NCI-H460 (cell line): ENCODE results near the gene PHACTR1. TPM values are rescaled to one million over a fixed set of nuclear protein-coding genes. Genes with fewer than 3 reads are reported as not detected.

Experiments used
- DNase-seq: peaks from one replicate; pipeline ENCODE4 v3.0.0-alpha.2; 2016; ENCODE audit warnings: low read depth; ENCODE audit errors: extremely low read depth
- total RNA-seq: library from RNA; depleted of rRNA; stranded (reverse); fragments of >200 nt; shearing (Covaris generic); gene quantifications from 2 replicates; pipeline ENCODE4 v1.2.3, GENCODE V29; 2014

The PHACTR1 gene
- total RNA-seq, 1 experiment from 2014 or later, result not detected

DNA sequence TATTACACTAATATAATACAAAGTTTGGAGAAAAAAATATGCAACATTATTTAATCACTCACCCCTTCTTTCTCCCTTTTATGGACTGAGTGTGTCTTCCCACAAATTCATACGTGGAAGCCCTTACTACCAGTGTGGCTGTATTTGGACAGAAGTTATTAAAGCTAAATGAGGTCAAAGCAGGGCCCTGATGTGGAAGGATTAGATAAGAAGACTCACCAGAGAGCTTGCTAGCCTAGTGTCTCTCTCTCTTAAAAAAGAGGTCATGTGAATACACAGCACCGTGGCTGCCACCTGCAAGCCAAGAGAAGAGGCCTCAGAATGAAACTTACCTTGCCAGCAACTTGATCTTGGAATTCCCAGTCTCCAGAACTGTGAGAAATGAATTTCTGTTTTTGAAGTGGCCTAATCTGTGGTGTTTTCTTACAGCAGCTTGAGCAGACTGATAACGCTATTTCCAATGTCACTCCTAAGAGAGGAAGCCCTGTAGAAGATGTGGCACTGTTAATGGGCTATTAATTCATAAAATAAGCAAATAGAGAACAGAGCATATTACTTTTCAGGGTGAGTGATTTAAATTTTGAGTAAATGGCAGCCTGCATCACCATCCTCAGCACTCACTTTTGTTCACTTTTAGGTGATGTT lies 378.3 kb downstream of the PHACTR1 start:
- DNase-seq, result no peak

DNA sequence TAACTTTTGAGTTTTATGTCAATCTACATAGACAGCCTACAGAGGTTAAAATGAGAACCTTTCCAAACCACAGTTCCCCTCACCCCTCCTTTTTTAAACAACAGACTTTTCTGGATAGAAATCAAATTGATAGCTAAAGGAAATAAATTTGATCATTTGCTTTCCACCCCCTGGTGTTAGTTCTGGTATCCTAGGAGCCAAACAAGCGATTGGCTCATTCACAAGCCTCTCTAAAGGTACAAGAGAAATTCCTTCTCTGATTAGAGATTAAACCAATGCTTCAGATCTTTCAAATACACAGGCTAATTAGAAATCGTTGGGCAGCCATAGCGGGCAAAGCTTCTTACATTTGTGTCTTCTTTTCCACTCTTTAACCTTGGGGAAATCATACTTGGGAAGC lies 379.5 kb downstream of the PHACTR1 start:
- DNase-seq, result no peak

DNA sequence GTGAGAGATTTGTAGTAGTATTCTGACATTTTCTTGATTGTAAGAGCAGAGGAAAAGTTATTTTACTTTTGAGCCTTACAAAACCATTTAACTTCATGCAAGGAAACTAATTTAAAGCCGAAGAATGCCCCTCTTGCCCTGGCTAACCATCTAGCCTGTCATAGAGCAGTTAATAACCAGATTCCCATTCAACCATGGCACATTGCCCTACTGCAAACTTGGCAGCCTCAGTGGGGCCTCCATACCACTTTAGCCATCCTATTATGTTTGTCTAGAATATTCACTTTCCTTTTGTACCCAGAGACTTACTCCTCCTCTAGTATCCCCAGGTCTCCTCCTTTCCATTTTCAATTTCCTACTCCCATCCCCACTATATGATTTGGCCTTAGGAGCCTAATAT lies 380.9 kb downstream of the PHACTR1 start:
- DNase-seq, result no peak

DNA sequence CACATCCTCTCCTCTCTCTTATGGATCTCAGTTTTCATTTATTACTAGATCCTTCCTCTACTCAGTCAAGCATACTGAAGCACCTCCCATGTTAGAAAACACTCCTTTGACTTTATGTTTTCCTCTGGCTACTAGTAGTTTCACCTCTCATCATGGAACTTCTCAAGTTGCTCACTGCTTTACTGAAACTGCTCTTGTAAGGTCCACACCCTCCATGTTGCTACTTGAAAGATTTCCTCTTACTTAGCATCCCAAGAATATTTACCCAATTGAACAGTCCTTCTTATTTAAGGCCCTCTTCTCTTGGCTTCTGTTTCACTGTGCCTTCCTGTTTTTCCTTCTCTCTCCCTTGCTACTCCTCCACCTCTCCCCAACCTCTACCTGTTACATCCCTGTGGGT lies 381.4 kb downstream of the PHACTR1 start:
- DNase-seq, result no peak

DNA sequence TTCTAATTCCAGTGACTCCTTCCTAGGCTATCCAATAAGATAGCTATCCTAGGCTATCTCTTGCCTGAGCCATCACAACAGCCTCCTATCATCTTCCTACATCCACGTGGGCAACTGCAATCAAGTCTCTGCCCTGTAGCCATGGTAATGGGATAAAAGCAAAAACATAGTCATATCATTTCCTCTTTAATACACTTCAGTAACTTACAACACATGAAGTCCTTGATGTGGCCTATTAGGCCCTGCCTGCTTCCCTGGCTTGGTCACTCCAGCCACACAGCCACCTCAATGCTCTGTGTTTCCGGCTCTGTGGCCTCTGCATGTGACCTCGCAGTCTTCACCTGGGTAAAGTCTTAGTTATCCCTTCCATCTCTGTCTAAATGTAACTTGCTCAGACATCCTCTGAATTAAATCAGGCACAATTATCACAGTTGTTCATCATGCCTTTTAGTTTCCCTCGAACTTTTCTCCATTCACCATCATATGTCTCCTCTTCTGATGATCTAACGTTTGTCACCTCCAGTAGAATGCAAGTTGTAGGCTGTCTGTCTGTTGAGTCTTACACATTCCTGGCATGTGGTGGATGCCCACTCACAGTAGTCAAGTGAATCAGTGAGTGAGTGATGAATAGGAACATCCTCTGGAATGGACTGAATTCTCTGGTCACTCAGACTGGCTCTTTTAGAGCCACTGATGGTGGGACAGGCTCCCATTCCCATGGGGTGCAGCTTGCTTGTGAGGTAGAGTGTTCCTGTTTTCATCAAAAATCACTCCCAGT lies 382.4 kb downstream of the PHACTR1 start:
- no peak for DNase-seq

DNA sequence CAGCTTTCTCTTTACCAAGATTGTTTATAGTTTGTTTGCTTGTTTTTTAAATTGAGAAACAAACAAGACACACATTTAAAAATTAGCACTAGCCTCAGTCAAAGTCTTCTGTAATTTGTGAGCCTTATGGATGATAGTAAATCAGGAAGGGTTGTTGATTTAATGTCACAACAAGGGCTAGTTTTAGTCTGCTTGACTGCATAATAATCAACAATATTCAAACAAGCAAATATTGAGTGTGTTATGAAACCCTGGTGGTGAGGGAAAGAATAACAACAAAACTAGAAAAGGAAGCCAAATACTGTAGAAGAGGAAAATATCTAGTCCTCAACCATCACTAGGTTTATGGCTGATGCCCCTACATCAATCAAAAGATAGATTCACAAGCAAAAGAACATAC lies 383.2 kb downstream of the PHACTR1 start:
- no peak for DNase-seq

DNA sequence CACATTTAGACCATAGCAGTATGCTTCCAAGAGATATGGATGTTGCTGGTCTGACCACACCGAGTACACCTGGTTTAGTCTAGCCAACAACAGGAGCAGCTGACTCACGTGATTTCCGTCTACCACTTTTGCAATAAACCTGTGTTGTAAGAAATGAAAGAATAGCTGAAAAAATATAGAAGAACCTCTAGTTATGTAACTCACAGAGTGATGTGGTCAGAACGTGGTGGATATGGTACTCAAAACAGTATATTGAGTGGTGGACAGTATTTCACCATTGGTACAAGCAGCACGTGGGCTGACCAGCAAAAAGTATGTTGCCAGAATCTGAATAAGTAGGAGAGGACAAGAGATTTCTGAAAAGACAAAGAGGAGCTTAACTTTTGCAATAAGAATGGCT lies 384.8 kb downstream of the PHACTR1 start:
- no peak for DNase-seq

DNA sequence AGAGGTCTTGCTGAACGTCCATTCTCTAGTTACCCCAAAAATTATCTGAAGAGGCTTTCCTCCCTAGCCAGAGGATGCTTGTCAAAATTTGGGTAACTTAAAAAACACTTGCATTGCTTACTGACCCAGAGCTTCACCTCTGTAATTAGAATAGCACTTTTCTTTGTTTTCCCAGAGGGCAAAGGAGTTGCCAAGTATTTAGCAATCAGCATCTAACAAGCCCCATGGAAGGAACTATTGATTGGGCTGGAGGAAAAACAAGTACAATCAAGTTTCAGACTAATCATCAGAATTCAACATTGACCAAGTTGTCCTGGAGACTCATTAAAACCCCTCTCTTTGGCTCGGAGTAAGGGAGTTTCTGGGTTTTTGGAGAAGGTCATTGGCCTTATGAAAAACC lies 385.4 kb downstream of the PHACTR1 start:
- no peak for DNase-seq

DNA sequence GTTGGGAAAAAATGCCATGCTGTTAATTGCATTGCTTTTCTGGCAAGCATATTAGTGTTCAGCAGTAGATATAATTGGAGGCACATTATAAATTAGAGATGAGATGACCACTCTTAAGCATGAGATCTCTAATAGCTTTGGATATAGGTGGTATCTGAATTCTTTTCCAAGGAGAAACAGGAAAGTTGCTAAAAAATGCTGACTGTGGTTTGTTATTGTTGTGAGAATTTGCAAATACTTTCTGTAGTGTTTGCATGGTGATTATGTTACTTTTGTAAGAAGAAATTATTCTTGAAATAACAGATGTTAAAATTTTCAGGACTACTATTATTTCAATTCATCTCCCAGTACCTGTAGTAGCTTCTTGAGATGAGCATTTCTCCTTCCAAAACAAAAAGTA lies 386.6 kb downstream of the PHACTR1 start:
- DNase-seq, result no peak

DNA sequence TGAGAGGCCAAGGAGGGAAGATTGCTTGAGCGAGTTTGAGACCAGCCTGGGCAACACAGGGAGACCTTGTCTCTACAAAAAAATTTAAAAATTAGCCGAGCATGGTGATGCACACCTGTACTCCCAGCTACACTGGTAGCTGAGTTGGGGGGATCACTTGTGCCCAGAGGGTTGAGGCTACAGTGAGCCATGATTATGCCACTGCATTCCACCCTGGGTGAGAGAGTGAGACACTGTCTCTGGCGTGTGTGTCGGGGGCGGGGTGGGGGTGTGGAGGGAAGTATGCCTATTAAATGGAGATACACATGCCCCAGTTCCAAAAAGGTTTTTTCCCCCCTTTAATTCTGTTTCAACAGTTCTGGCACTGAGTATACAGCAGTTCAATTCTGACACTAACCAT lies 388.6 kb downstream of the PHACTR1 start:
- DNase-seq, result no peak

DNA sequence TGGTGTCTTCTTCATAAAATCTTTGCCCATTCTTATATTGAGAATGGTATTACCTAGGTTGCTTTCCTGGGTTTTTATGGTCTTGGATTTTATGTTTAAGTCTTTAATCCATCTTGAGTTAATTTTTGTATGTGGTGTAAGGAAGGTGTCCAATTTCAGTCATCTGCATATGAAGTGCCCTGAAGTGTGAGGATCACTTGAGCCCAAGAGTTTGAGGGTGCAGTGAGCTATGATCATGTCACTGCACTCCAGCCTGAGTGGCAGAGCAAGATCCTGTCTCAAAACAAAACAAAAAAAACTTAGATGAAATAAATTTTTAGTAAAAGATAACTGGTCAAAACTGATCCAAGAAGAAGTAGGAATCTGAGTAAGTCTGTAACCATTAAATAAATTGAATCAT lies 396.4 kb downstream of the PHACTR1 start:
- DNase-seq, result no peak

DNA sequence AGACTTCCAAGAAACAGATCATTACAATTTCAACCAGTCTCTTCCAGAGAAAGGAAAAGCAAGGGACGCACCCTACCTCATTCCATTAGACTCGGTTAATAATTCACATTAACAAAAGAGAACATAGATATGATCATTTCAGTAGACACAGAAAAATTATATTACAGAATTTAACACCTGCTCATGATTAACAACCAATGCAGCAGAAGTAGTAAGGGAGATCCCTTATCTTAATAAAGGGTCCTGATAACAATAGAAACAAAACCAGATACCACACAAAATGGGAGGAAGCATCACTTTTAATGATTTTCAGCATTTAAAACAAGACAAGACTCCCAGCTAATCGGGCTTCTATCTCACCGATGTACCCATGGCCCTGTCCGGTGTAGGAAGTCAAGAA lies 396.8 kb downstream of the PHACTR1 start:
- DNase-seq, result no peak

DNA sequence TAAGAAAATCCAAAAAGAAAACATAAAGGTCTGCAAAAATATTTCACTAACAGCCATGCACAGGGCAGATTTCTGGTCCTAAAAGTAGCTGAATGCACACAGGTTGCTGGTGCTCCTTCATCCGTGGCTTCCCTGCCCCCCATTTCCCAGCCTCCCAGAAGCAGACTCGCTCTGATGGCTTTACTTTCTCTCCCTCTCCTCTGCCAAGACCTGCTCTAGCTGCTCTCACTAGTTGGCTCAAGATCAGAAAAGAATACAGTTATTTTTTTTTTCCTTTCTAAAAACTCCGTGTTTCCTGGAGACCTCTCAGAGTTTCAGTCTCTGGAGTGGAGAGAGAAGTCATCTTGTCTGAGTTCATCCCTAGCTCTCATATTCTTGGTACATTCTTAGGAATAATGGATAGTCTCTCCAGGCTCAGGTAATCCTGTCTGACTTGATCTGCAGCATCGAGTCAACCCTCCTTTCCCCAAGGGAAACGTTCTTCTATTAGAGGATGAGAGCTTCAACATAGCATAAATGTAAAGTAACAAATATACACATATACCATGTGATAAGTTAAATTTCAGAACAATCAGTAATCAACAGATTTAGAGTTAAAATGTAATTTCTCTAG lies 397.5 kb downstream of the PHACTR1 start:
- no peak for DNase-seq

DNA sequence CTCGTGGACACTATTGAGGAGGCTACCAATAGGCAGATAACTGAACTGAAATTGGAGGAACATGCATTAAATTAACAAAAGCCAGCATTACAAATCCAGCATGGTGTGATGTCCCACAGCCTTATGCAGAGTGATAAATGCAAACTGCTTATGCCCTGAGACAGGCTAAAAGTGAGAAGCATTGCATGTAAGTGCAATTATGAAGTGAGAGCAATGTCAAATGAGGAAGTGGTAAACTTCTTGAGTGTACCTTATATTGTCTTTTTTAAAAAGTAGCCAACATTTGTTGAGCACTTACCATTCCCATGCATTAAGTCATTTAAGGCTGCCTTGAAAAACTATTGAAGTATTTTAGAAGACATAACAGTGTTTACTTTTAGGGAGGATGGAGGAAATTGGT lies 399.6 kb downstream of the PHACTR1 start:
- DNase-seq, result no peak

DNA sequence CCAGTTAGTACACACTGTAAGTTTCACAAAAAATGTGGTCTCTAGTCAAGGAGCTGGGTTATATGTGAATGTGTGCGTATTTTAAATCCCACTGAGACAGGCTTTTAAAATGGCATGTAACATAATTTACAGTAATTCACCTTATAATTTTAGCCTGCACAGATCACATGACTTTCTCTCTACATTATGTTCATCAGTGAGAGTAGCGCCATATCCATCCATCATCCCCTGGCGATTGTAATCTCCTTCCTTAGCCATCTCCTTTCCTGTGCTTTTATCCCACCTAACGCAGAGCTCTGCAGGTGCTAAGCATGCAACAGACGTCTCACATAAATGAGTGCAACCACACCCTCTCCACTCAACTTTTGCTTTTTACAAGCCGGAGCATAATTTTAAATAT lies 401.0 kb downstream of the PHACTR1 start:
- DNase-seq, result no peak

DNA sequence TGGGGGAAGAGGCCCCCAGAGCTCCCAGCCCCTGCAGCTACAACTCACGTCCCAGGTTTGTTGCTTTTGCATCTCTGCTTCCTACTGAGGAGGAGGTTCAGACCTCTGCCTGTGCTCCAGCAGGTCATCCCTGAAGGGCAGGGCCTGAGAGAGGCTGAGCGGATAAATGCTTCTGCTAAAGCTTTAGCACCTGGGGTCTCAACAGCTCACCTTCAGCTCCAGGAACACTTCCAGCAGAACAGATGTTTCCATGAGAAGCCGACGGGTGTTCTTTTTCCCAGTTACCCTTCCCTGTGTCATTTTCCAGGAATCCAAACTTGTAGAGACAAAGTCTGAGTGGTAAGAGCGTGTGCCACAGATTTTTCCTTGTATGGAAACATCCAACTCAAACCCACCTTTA lies 403.0 kb downstream of the PHACTR1 start:
- DNase-seq, result no peak

DNA sequence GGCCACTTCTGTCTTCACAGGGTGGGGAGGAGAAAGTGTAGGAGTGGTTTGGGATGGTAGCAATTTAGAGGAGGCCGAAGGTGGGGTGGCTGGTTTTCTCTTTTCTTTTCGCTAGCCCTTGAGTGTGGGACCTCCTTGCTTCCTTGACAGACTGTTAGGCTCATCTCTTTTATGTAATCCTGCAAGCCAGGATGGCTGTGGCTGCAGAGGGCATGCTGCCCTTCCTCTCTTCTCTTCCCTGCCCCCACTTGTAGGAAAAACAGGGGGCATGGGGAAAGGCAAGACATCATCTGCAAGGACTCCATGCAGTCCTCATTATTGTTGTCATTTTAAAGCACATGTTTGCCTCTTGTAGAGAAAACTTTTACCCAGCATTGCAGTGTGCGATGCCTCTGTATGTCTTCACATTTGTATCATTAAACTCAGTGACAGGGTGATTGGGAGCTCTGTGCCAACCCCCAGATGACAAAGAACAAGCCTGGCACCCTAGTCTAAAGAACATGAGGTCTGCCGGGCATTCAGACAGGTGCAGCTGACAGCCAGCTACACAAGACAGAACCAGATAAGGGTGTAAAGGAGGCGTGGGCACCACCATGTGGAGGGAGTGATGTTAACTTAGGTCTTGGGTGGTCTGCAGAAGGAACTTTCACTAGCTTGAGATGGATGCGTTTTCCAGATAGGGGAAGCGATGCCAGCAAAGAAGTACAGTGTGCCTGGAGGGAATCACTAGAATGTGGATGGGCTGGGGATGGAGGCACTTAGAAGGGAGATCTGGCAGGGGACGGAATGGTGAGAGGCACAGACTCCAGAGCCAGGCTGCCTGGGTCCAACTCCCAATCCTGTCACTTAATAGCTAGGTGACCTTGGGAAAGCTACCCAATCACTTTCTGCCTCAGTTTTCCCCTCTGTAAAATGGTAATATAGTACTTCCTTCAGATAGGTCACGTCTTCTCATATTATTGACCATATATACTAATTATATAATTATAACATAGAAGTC lies 404.2 kb downstream of the PHACTR1 start:
- DNase-seq, result no peak

DNA sequence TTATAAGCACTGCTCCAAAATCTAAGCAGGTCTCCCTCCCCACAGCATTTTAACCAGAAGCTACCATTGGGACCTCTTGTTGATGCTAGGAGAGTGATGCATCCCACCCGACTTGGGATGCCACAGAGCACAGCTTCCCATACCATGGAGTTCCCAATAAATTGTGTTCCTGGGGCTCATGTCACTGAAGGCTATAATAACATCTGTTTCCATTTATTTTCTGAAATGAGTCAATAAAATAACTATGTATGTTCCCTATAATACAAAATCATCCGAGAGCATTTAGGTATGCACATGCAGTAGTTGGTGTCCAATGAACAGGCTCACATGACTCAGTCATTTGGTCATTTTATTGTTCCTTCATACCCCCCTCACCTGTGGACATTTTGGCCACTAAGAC lies 407.6 kb downstream of the PHACTR1 start:
- no peak for DNase-seq

DNA sequence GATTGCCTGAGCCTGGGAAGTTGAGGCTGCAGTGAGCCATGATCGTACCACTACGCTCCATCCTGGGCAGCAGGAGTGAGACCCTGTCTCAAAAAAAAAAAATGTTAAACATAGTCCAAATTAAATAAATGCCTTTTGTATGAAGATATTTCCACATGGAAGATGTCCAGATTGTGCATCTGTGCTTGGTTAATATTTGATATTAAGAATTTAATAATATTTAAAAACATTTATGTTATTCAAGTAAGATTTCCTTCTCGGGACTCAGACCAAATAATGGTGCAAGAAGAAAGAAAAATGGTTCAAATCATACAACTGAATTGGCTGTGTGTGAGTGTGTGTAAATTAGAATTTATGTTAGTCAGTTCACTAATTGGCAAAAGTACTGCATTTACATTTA lies 409.3 kb downstream of the PHACTR1 start:
- no peak for DNase-seq

DNA sequence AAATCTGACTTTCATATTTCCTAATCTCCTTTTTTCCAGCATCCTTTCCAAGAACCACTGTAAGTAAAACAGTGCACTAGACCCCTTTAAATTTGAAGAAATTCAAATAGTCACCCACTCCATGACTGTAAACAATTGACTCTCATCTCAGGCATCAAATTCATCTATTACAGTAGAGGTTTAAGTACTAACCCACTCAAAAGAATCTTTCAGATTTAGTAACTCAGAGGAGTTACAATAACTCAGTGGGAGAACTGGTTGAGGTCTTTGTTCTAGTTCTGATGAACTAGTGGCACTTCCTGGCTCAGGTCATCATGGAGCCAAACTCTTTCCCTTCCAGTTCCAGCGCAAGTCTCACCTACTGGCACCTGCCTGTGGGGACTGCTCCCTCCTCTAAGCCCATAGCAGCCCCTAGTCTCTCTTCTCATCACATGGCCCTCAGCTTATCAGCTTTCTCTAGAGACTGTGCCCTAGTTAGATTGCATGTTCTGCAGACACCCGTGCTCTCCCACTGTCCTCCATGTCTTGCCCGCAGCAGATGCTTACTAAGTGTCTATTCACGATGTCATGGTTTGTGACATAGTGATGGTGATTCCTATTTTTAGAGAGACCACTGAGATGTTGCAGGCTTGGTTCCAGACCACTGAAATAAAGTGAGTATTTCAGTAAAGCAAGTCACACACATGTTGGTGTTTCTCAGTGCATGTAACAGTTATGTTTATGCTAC lies 415.5 kb downstream of the PHACTR1 start:
- no peak for DNase-seq
